ENCODE data around the gene SP1. TPM values are rescaled to one million over a fixed set of nuclear protein-coding genes. Genes with fewer than 3 reads are reported as not detected.

SP1 gene
- total RNA-seq, 1 experiment from 2014 or later = 87.2 TPM

GRCh38 chr12:53333845-53334244, 46.1 kb upstream of the SP1 start (continued):
- TF ChIP-seq CTCF (IDR thresholded peaks at IDR 0.05) (no peak), SMAD3 (CRISPR knock-in tag; IDR thresholded peaks at IDR 0.05; ENCODE audit: borderline replicate concordance) (no peak), ZNF416 (CRISPR knock-in tag; IDR thresholded peaks at IDR 0.05) (no peak), RELA (CRISPR knock-in tag; IDR thresholded peaks at IDR 0.05; ENCODE audit: borderline replicate concordance) (no peak), ZNF317 (CRISPR knock-in tag; IDR thresholded peaks at IDR 0.05; ENCODE audit: borderline replicate concordance, low read depth) (no peak), TEAD1 (CRISPR knock-in tag; IDR thresholded peaks at IDR 0.05) (no peak), NR3C1 (CRISPR knock-in tag; conservative IDR thresholded peaks at IDR 0.05; ENCODE audit: low read depth) (no peak), ZNF219 (CRISPR knock-in tag; IDR thresholded peaks at IDR 0.05; ENCODE audit: borderline replicate concordance) (no peak), EMX1 (CRISPR knock-in tag; IDR thresholded peaks at IDR 0.05) (no peak), KAT7 (CRISPR knock-in tag; IDR thresholded peaks at IDR 0.05; ENCODE audit: borderline replicate concordance) (no peak), ATF2 (CRISPR knock-in tag; IDR thresholded peaks at IDR 0.05; ENCODE audit: borderline replicate concordance, low read depth) (no peak), FOXK1 (CRISPR knock-in tag; IDR thresholded peaks at IDR 0.05) (no peak), SP1 (CRISPR knock-in tag; conservative IDR thresholded peaks at IDR 0.05) (no peak)

- Mint-ChIP-seq H3K36me3 (no peaks in the 10 kb centered on the region), H3K4me1 (peaks cover 15% of the 10 kb centered on the region), H3K27ac (no peak overlapping the region), H3K9me3 (no peaks in the 10 kb centered on the region), H3K27me3 (ENCODE audit: low read depth) (peaks cover 45% of the 10 kb centered on the region), H3K4me3 (no peak overlapping the region)
- ChIA-PET CTCF (interaction anchor here (0.7 to 2.5 kb wide), 9 partner anchors 10 to 233 kb away, joined by 3 to 20 read pairs (median 5); partner anchors contain the start of gene AAAS), POLR2A (interaction anchor here (1.7 kb wide), 1 partner anchor 10 kb away, joined by 6 read pairs; no protein-coding TSS in a partner anchor)
- DNase-seq (ENCODE audit: low spot score) (no peak), ATAC-seq (no peak)
- TF ChIP-seq ZNF396 (CRISPR knock-in tag; IDR thresholded peaks at IDR 0.05; ENCODE audit: borderline replicate concordance) (no peak), ZNF532 (CRISPR knock-in tag; IDR thresholded peaks at IDR 0.05; ENCODE audit: borderline replicate concordance) (no peak), ZNF671 (CRISPR knock-in tag; IDR thresholded peaks at IDR 0.05) (no peak), IRF1 (CRISPR knock-in tag; IDR thresholded peaks at IDR 0.05) (no peak), ZNF317 (CRISPR knock-in tag; IDR thresholded peaks at IDR 0.05; ENCODE audit: borderline replicate concordance, low read depth) (no peak), ATF3 (CRISPR knock-in tag; conservative IDR thresholded peaks at IDR 0.05) (no peak), USF1 (CRISPR knock-in tag; IDR thresholded peaks at IDR 0.05) (no peak), FOXJ3 (CRISPR knock-in tag; IDR thresholded peaks at IDR 0.05; ENCODE audit: borderline replicate concordance) (no peak), ATF1 (CRISPR knock-in tag; IDR thresholded peaks at IDR 0.05) (no peak), TCF7 (CRISPR knock-in tag; IDR thresholded peaks at IDR 0.05; ENCODE audit: low read depth) (no peak), STAT6 (CRISPR knock-in tag; conservative IDR thresholded peaks at IDR 0.05; ENCODE audit: low read depth) (no peak)
These were observed 45.2 kb upstream of the SP1 start for GRCh38 chr12:53334822-53335221.
